ENCODE results near the gene TRIM4.

DNA sequence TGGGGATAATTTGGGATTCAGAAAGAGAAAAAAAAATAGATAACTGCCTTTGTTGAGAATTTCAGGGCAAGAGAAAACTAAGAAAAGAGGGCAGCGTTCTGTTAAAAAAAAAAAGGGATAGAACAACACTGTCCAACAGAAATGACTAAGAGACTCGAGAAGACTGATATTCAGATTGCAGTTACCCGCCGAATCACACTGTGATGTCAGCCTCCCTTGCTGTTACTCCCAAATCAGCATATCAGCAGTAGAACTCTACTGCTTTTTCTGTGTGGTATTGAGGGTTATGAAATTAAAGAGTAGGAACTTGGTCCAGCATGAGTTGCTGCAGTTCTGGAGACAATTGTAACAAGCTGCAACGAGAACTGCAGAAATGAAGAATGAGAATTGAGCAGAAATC lies 8.2 kb upstream of the TRIM4 start:
- TF ChIP-seq POLR2A (IDR thresholded peaks at IDR 0.05) (no peak), CTCF (IDR thresholded peaks at IDR 0.05) (no peak)
